A549 (cell line): ENCODE measurements around the gene CNDP1. TPM values are rescaled to one million over a fixed set of nuclear protein-coding genes. Genes with fewer than 3 reads are reported as not detected.

Source experiments
- ATAC-seq, 2 experiments: fragments of 200-7000 bp in 1 of 2; fragments of >200 bp in 1 of 2; cut with Nextera tagmentation in 1 of 2; cut with Tn5 transposase in 1 of 2; 3 replicates each; pipeline versions ENCODE4 v1.8.0 to v1.9.1; 2018 to 2020; ENCODE audit warnings: mild to moderate bottlenecking in 1 of 2, moderate library complexity in 1 of 2
- CTCF ChIA-PET: fragments of 300-600 bp; sonication (Branson Sonifier 250); formaldehyde crosslinking; extraction: SDS; loops from one replicate; lab custom pipeline; 2021; ENCODE audit warnings: antibody characterized with exemption, inconsistent platforms; lab: Yijun Ruan, JAX
- POLR2A ChIA-PET: fragments of 350-600 bp; formaldehyde crosslinking; extraction: SDS; loops from one replicate; lab custom pipeline; 2021; ENCODE audit warnings: antibody characterized with exemption, inconsistent platforms; lab: Yijun Ruan, JAX
- DNase-seq, 2 experiments: peaks; one replicate each; pipeline versions ENCODE4 v3.0.0 to v3.0.0-alpha.2; 2011 to 2016; ENCODE audit warnings: low read depth in 1 of 2, low spot score in 1 of 2
- FAIRE-seq: peaks from 2 replicates; lab custom pipeline; 2011; peaks lifted over from hg19 to GRCh38; lab: Jason Lieb, UNC
- H3K27ac ChIP-seq, 2 experiments: fragments of >200 bp; sonication (Bioruptor Twin); formaldehyde crosslinking; 3 replicates each; pipeline ENCODE4 v1.5.1; 2016 to 2017
- H3K4me1 ChIP-seq: fragments of >200 bp; sonication (Bioruptor Twin); formaldehyde crosslinking; 3 replicates; pipeline ENCODE4 v1.6.1; 2016
- H3K4me2 ChIP-seq: fragments of >200 bp; sonication (Bioruptor Twin); formaldehyde crosslinking; 3 replicates; pipeline ENCODE4 v1.6.1; 2016
- H3K4me3 ChIP-seq: fragments of >200 bp; sonication (Bioruptor Twin); formaldehyde crosslinking; 3 replicates; pipeline ENCODE4 v1.5.1; 2016
- H3K9me3 ChIP-seq: fragments of >200 bp; sonication (Bioruptor Twin); formaldehyde crosslinking; 3 replicates; pipeline ENCODE4 v1.6.1; 2016
- CBX2 ChIP-seq: fragments of 200-600 bp; sonication (generic); IDR thresholded peaks from 2 replicates; pipeline ENCODE4 v1.6.1; 2016; ENCODE audit warnings: low read depth, mild to moderate bottlenecking, borderline replicate concordance
- CHD4 ChIP-seq: fragments of 200-600 bp; sonication (generic); IDR thresholded peaks from 2 replicates; pipeline ENCODE4 v1.6.1; 2016; ENCODE audit warnings: antibody characterized with exemption, mild to moderate bottlenecking, borderline replicate concordance
- EHF ChIP-seq: fragments of 250-450 bp; sonication (Bioruptor Pico); IDR thresholded peaks from 2 replicates; pipeline ENCODE4 v1.5.0; 2020; ENCODE audit warnings: mild to moderate bottlenecking
- EHMT2 ChIP-seq: fragments of 200-600 bp; sonication (generic); IDR thresholded peaks from 2 replicates; pipeline ENCODE4 v1.6.1; 2016; ENCODE audit warnings: antibody characterized with exemption, low read depth, mild to moderate bottlenecking, moderate library complexity
- EP300 ChIP-seq, 2 experiments: fragments of >200 bp; sonication (Bioruptor Twin); formaldehyde crosslinking; IDR thresholded peaks; 2 replicates in 1 of 2; 3 replicates in 1 of 2; pipeline ENCODE4 v1.6.1; 2016 to 2017
- FOSL2 ChIP-seq, 2 experiments: fragments of 450-650 bp in 1 of 2; fragments of >200 bp in 1 of 2; sonication (Bioruptor Twin) in 1 of 2; formaldehyde crosslinking; IDR thresholded peaks; 2 replicates each; pipeline versions ENCODE4 v1.5.0 to v1.6.1; 2016 to 2020; ENCODE audit warnings: mild to moderate bottlenecking in 1 of 2, moderate library complexity in 1 of 2
- FOXS1 ChIP-seq: fragments of 250-450 bp; sonication (Bioruptor Pico); IDR thresholded peaks from 2 replicates; pipeline ENCODE4 v1.5.0; 2020; ENCODE audit warnings: mild to moderate bottlenecking, moderate library complexity
- HEYL ChIP-seq: fragments of 250-450 bp; sonication (Bioruptor Pico); IDR thresholded peaks from 2 replicates; pipeline ENCODE4 v1.8.0; 2021; ENCODE audit warnings: mild to moderate bottlenecking, moderate library complexity
- HOXB5 ChIP-seq: fragments of 250-450 bp; sonication (Bioruptor Pico); IDR thresholded peaks from 2 replicates; pipeline ENCODE4 v1.5.0; 2020; ENCODE audit warnings: mild to moderate bottlenecking, moderate library complexity
- MAFK ChIP-seq: fragments of 450-650 bp; IDR thresholded peaks from 2 replicates; pipeline ENCODE4 v1.6.1; 2014; ENCODE audit not compliant: partially characterized antibody
- MAX ChIP-seq: IDR thresholded peaks from 2 replicates; pipeline ENCODE4 v1.6.1; 2012
- MAZ ChIP-seq: fragments of 150-350 bp; IDR thresholded peaks from 2 replicates; pipeline ENCODE4 v1.6.1; 2014; ENCODE audit warnings: antibody characterized with exemption, low read depth, low read length, borderline replicate concordance
- MYC ChIP-seq: IDR thresholded peaks from 2 replicates; pipeline ENCODE4 v1.6.1; 2012; ENCODE audit warnings: mild to moderate bottlenecking, inconsistent platforms, low read length, improper control_type of control experiment, borderline replicate concordance
- NFE2L2 ChIP-seq: fragments of 150-350 bp; conservative IDR thresholded peaks from 2 replicates; pipeline ENCODE4 v1.6.1; 2014; ENCODE audit warnings: low read length
- PHF8 ChIP-seq: fragments of 200-600 bp; sonication (generic); IDR thresholded peaks from 2 replicates; pipeline ENCODE4 v1.6.1; 2016; ENCODE audit warnings: low read depth, mild to moderate bottlenecking, antibody characterized with exemption, moderate library complexity, borderline replicate concordance
- POLR2AphosphoS2 ChIP-seq: conservative IDR thresholded peaks from 2 replicates; pipeline ENCODE4 v1.6.1; 2012; ENCODE audit warnings: low read length, improper control_type of control experiment, inconsistent platforms
- RAD21 ChIP-seq, 2 experiments: fragments of >200 bp in 1 of 2; sonication (Bioruptor Twin) in 1 of 2; formaldehyde crosslinking in 1 of 2; IDR thresholded peaks in 1 of 2; conservative IDR thresholded peaks in 1 of 2; 2 replicates in 1 of 2; 3 replicates in 1 of 2; pipeline ENCODE4 v1.6.1; 2012 to 2018; ENCODE audit warnings: inconsistent platforms in 1 of 2
- RNF2 ChIP-seq: fragments of 200-600 bp; sonication (generic); IDR thresholded peaks from 2 replicates; pipeline ENCODE4 v1.6.1; 2016; ENCODE audit warnings: low read depth, mild to moderate bottlenecking, antibody characterized with exemption, moderate library complexity, borderline replicate concordance
- SREBF2 ChIP-seq: fragments of 450-650 bp; IDR thresholded peaks from 2 replicates; pipeline ENCODE4 v1.6.1; 2014; ENCODE audit warnings: mild to moderate bottlenecking, moderate library complexity
- USF2 ChIP-seq: fragments of 450-650 bp; IDR thresholded peaks from 2 replicates; pipeline ENCODE4 v1.6.1; 2014; ENCODE audit warnings: antibody characterized with exemption
- ZFP36 ChIP-seq: fragments of 450-650 bp; IDR thresholded peaks from 2 replicates; pipeline ENCODE4 v1.6.1; 2014; ENCODE audit warnings: borderline replicate concordance; ENCODE audit not compliant: partially characterized antibody
- ZNF302 ChIP-seq: fragments of 250-450 bp; sonication (Bioruptor Pico); IDR thresholded peaks from 2 replicates; pipeline ENCODE4 v1.9.0; 2021; ENCODE audit warnings: inconsistent platforms, mild to moderate bottlenecking, moderate library complexity
- WGBS: methylation state at CpG from one replicate; pipeline ENCODE4 v1.1.6; 2017; ENCODE audit errors: missing lambda C conversion rate; 5-methylcytosine and 5-hydroxymethylcytosine counted together
- polyA plus RNA-seq, 4 experiments: library from polyadenylated mRNA; depleted of rRNA in 3 of 4; stranded (reverse); fragments of >200 nt; fragmentation: RNase III in 1 of 4; extraction: RNeasy Plus Mini Kit Qiagen cat#74134 plus additional on column Dnase treatment in 1 of 4; gene quantifications; 2 replicates in 3 of 4; 3 replicates in 1 of 4; pipeline ENCODE4 v1.2.3, GENCODE V29; 2011 to 2017

CNDP1 gene
- polyA plus RNA-seq, 2 of the 4 experiments (the other 2 are of a cell fraction), result 0.16 TPM; not detected in 1

- Histone ChIP-seq H3K4me1 (no peaks in the 10 kb centered on the region), H3K4me2 (no peak overlapping the region), H3K27ac (no peak overlapping the region), H3K4me3 (no peak overlapping the region), H3K9me3 (0 out of 3 replicates have a peak, but pooled peaks cover 4% of the 10 kb centered on the region)
- DNase-seq (no peak), FAIRE-seq (no peak), ATAC-seq (no peak)
- TF ChIP-seq EHMT2, result no peak
- no peak for TF ChIP-seq USF2
- TF ChIP-seq EP300 (IDR thresholded peaks at IDR 0.05), result no peak
- TF ChIP-seq PHF8, result no peak
- TF ChIP-seq EHF (CRISPR knock-in tag), result no peak
- TF ChIP-seq MYC, result no peak
- TF ChIP-seq FOXS1 (CRISPR knock-in tag), result no peak
- TF ChIP-seq FOSL2 (IDR thresholded peaks at IDR 0.05), result no peak
- TF ChIP-seq FOSL2 (CRISPR knock-in tag; IDR thresholded peaks at IDR 0.05), result no peak
- WGBS, result 56% methylated on average over 7 of the region's 7 CpGs
- ChIA-PET CTCF (interaction anchor here (2.5 kb wide), 1 partner anchor 195 kb away, joined by 8 read pairs; no protein-coding TSS in a partner anchor), POLR2A (no interaction called here)
These were observed 13.6 kb downstream of the CNDP1 start for GRCh38 chr18:74547860-74548259.

DNA sequence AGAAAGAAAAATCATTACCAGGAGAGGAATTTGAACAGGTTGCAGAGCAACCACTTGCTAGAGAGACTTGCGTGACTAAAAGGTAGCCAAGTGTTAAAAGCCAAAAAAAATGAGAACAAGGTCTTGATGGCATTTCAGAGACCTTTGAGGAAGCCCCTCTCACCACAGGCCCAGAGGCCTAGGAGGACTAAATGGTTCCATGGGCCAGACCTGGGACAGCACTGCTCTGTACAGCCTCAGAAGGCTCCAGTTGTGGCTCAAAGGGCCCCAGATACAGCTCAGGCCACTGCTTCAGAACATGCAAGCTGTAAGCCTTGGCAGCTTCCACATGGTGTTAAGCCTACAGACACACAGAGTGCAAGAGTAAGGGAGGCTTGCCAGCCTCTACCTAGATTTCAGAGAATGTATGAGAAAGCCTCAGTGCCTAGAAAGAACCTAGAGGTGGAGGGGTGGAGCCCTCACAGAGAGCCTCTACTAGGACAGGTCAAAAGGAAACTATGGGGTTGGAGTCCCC lies 15.3 kb downstream of the CNDP1 start:
- DNase-seq, result no peak
- ChIA-PET POLR2A (no interaction called here), CTCF (interaction anchor here (1.2 to 3.3 kb wide), 3 partner anchors 33 to 196 kb away, joined by 3 to 36 read pairs (median 4); no protein-coding TSS in a partner anchor)
- no peak for FAIRE-seq
- Histone ChIP-seq H3K4me3 (no peak overlapping the region), H3K9me3 (0 out of 3 replicates have a peak, but pooled peaks cover 4% of the 10 kb centered on the region), H3K27ac (no peak overlapping the region), H3K4me1 (no peaks in the 10 kb centered on the region), H3K4me2 (no peak overlapping the region)
- WGBS, result 38% methylated on average over 1 of the region's 1 CpG
- TF ChIP-seq RNF2 (no peak), ZFP36 (peak; percentile 91), MAFK (no peak), MAZ (no peak), NFE2L2 (no peak)
- no peak for ATAC-seq

GRCh38 chr18:74550886-74551285 lies 16.6 kb downstream of the CNDP1 start:
- H3K27ac ChIP-seq, result no peak overlapping the region
- no peak overlapping the region for H3K4me3 ChIP-seq
- ChIA-PET CTCF (interaction anchor here (1.2 to 3.3 kb wide), 4 partner anchors 12 to 197 kb away, joined by 3 to 36 read pairs (median 4); no protein-coding TSS in a partner anchor), POLR2A (no interaction called here)
- ATAC-seq (no peak), FAIRE-seq (no peak), DNase-seq (no peak)
- TF ChIP-seq POLR2AphosphoS2 (no peak), FOXS1 (CRISPR knock-in tag) (no peak), HOXB5 (CRISPR knock-in tag) (no peak), CHD4 (no peak), PHF8 (no peak), SREBF2 (no peak), MAX (no peak), ZNF302 (CRISPR knock-in tag) (no peak), CBX2 (no peak), RAD21 (conservative IDR thresholded peaks at IDR 0.05 in 1 of 2, IDR thresholded peaks at IDR 0.05 in 1 of 2) (no peak), HEYL (no peak)
- H3K4me1 ChIP-seq, result no peaks in the 10 kb centered on the region
- H3K9me3 ChIP-seq, result 0 out of 3 replicates have a peak, but pooled peaks cover 4% of the 10 kb centered on the region
- H3K4me2 ChIP-seq, result no peak overlapping the region
- 66% methylated on average over 6 of the region's 6 CpGs for WGBS
